ENCODE measurements around the gene FBXL7. TPM values are rescaled to one million over a fixed set of nuclear protein-coding genes. Genes with fewer than 3 reads are reported as not detected.

FBXL7 gene
- total RNA-seq, 1 donor from 2014 or later, result 30.4 TPM

DNA sequence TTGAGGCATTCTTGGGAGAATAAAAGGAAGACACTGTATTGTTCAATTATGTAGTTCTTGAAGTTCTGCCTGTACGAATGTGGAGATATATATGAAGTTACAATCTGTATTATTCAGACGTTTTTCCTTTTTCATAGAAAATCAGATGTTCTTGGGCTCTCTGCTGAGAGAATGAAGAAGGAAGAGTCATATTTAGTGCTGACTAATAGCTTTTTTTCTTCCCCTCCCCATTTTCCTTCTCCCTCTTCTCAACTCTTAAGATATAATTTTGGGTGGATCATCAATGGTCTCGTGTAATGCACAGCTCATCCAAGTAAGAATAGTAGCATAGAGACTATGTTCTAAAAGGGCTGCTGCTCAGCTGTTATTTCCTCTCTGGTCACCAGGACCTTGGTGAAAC lies 23.0 kb upstream of the FBXL7 start:
- Histone ChIP-seq H3K27me3 (no peaks in the 10 kb centered on the region), H3K27ac (no peak overlapping the region), H3K9me3 (no peaks in the 10 kb centered on the region), H3K4me1 (no peaks in the 10 kb centered on the region), H3K4me3 (no peak overlapping the region), H3K36me3 (no peaks in the 10 kb centered on the region)
- TF ChIP-seq, protein P1, sequence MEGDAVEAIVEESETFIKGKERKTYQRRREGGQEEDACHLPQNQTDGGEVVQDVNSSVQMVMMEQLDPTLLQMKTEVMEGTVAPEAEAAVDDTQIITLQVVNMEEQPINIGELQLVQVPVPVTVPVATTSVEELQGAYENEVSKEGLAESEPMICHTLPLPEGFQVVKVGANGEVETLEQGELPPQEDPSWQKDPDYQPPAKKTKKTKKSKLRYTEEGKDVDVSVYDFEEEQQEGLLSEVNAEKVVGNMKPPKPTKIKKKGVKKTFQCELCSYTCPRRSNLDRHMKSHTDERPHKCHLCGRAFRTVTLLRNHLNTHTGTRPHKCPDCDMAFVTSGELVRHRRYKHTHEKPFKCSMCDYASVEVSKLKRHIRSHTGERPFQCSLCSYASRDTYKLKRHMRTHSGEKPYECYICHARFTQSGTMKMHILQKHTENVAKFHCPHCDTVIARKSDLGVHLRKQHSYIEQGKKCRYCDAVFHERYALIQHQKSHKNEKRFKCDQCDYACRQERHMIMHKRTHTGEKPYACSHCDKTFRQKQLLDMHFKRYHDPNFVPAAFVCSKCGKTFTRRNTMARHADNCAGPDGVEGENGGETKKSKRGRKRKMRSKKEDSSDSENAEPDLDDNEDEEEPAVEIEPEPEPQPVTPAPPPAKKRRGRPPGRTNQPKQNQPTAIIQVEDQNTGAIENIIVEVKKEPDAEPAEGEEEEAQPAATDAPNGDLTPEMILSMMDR (IDR thresholded peaks at IDR 0.05), result no peak
- no peak for DNase-seq (ENCODE audit: low spot score in 2 of 2)
- intact Hi-C loops (cut with DNase I), result no loop called here

DNA sequence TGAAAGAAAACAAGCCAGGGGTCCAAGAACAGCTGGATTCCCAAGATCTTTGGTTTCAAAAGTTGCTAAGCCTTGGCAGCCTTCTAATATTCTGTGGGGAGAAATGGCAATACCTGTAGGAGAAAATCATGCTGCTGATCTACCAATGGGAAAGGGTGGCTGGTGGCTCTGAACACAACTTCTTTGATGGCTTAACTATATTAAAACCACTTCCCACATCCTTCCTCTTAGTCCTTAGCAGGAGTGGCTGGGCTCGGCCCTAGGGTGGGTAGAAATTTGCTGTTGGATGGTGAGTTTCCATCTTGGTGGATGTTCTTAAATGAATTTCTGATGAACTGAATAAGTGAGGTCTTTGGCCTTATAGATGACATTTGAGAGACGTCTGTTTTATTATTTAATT lies 19.5 kb upstream of the FBXL7 start:
- Histone ChIP-seq H3K27me3 (no peaks in the 10 kb centered on the region), H3K36me3 (no peaks in the 10 kb centered on the region), H3K4me1 (no peaks in the 10 kb centered on the region), H3K27ac (no peak overlapping the region), H3K9me3 (no peaks in the 10 kb centered on the region), H3K4me3 (no peak overlapping the region)
- intact Hi-C loops (cut with DNase I), result no loop called here
- TF ChIP-seq, protein P1 (IDR thresholded peaks at IDR 0.05), result no peak
- no peak for DNase-seq (ENCODE audit: low spot score in 2 of 2)

DNA sequence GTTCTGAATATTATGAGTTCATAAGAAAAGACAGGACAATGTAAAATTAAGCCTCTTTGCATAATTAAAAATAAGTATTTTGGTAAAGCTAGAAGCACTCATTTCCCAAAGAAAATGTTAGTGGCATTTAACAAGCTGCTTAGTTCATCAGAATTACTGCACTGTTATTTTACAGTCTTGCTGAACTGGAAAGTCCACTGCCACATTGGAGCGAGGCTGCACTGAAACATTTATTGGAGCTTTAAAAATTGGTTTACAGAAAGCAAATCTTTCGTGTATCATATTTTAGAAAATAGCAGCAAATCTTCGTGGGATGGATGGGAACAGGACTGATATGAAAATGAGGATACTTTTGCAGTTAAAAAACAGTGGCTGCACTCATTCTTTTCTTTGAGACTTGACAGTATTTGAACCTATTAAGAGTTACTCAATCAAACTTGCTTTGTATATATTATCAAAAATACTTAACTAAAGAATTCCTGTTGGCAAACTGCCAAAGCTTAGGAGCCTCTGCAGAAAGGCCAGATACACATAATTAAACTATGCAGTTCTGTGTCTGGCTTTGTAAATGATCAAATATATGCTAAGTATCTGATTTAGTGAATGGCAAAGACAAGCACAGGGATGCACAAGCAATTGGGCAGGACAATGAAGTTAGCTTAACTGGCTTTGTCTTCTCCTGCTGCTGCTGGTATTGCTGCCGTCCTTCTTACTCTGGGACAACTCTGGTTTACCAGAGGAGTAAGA lies 16.5 kb upstream of the FBXL7 start:
- intact Hi-C loops (cut with DNase I), result no loop called here
- Histone ChIP-seq H3K27me3 (no peaks in the 10 kb centered on the region), H3K27ac (no peak overlapping the region), H3K9me3 (no peaks in the 10 kb centered on the region), H3K4me1 (no peaks in the 10 kb centered on the region), H3K4me3 (no peak overlapping the region), H3K36me3 (no peaks in the 10 kb centered on the region)
- TF ChIP-seq, protein P1 (IDR thresholded peaks at IDR 0.05), result no peak
- DNase-seq (ENCODE audit: low spot score in 2 of 2), result no peak

DNA sequence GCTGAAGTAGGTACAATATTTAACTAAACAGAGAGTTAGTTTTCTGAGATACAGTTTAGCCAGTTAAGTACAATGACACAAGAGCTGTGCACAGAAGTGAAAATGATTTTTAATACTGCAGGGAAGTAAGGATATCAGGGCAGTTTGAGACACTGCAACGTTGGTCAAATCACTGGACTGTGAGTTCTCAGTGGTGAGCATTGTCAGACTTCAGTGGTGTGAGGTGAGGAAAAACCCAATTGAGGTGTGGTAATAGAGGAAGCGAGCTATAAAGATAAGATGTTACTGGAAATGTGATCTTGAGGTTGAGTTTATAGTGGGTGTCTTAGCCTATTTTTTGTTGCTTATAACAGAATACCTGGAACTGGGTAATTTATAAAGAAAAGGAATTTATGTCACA lies 12.8 kb upstream of the FBXL7 start:
- H3K9me3 ChIP-seq, result no peaks in the 10 kb centered on the region
- no peaks in the 10 kb centered on the region for H3K27me3 ChIP-seq
- no peak overlapping the region for H3K27ac ChIP-seq
- H3K36me3 ChIP-seq, result no peaks in the 10 kb centered on the region
- TF ChIP-seq, protein P1 (IDR thresholded peaks at IDR 0.05), result no peak
- intact Hi-C loops (cut with DNase I), result no loop called here
- no peak for DNase-seq (ENCODE audit: low spot score in 2 of 2)
- H3K4me1 ChIP-seq, result no peaks in the 10 kb centered on the region
- no peak overlapping the region for H3K4me3 ChIP-seq

DNA sequence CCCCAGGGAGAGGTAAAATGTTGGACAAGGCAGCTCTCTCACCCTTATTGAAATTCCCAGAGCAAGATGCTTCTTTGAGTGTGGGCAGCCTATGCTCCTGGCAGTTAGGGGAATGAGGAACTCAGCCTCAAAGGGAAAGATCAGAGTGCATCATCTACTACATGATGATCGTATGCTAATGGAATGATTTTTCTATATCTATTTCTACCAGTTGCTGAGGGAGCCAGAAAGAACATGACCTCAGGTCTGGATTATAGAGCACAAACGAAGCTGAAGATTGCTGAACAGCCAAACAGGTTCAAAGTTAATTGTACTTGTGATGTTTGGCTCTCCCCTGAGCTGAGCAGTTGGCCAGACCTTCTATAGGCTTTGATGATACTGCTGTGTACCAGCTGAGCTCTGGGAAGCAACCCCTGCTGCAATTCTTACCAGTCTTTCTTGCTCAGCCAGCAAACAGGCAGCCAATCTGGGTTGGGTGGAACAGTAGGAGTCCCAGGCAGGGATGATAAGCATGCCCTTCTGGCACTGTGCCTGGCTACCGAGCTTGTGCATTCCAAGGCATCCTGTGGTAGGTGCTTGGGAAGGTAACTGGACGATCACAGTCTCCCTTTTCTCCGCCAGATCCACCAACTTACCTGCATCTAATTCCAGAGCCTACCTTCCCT lies 10.3 kb upstream of the FBXL7 start:
- no peaks in the 10 kb centered on the region for H3K9me3 ChIP-seq
- H3K27me3 ChIP-seq, result no peaks in the 10 kb centered on the region
- no peaks in the 10 kb centered on the region for H3K4me1 ChIP-seq
- intact Hi-C loops (cut with DNase I), result loop anchor here (10.0 kb wide), 1 partner anchor 385 kb away; no protein-coding TSS in a partner anchor
- no peaks in the 10 kb centered on the region for H3K36me3 ChIP-seq
- DNase-seq (ENCODE audit: low spot score in 2 of 2), result no peak
- H3K27ac ChIP-seq, result no peak overlapping the region
- TF ChIP-seq, protein P1 (IDR thresholded peaks at IDR 0.05), result no peak
- H3K4me3 ChIP-seq, result no peak overlapping the region

Data from ascending aorta (tissue), 2 donors.